OCI-LY3 (cell line): ENCODE results near the gene TSPO2.

Experiments
- CTCF ChIP-seq: fragments of 200-600, 300-600 bp; sonication (generic); IDR thresholded peaks from 2 replicates; pipeline ENCODE4 v1.5.1; 2014; ENCODE audit warnings: antibody characterized with exemption, low read length, low read depth
- EZH2phosphoT487 ChIP-seq: fragments of 200-600 bp; shearing (Covaris generic); IDR thresholded peaks from 2 replicates; pipeline ENCODE4 v1.6.1; 2018; ENCODE audit warnings: antibody characterized with exemption, mixed run types, low read depth

GRCh38 chr6:41022294-41022693 lies 20.0 kb upstream of the TSPO2 start:
- no peak for TF ChIP-seq CTCF
- TF ChIP-seq EZH2phosphoT487: no peak
